Activated naive CD4-positive, alpha-beta T cell treated with anti-CD3 and anti-CD28 coated beads, Interleukin-2, amount 10 ng/mL, durations not matched to agents 7 days and 5 days (primary cell): ENCODE measurements around the gene DAGLA.

Experiments
- CTCF ChIA-PET: fragments of 350-600 bp; sonication (Branson Sonifier 250); formaldehyde crosslinking; loops from one replicate; lab custom pipeline; 2021; ENCODE audit warnings: antibody characterized with exemption; lab: Charles Lee
- DNase-seq: peaks from one replicate; pipeline ENCODE4 v3.0.0-alpha.2; 2020
- H3K27ac Mint-ChIP-seq: one replicate; pipeline ENCODE4 v1.8.0; 2021; ENCODE audit warnings: mild to moderate bottlenecking, moderate library complexity, mixed read lengths
- H3K27me3 Mint-ChIP-seq: one replicate; pipeline ENCODE4 v1.8.0; 2021; ENCODE audit warnings: mild to moderate bottlenecking, mixed read lengths
- H3K36me3 Mint-ChIP-seq: one replicate; pipeline ENCODE4 v1.8.0; 2021; ENCODE audit warnings: mixed read lengths
- H3K4me1 Mint-ChIP-seq: one replicate; pipeline ENCODE4 v1.8.0; 2021; ENCODE audit warnings: mixed read lengths
- H3K4me3 Mint-ChIP-seq: one replicate; pipeline ENCODE4 v1.8.0; 2021; ENCODE audit warnings: mild to moderate bottlenecking, moderate library complexity, mixed read lengths
- H3K9me3 Mint-ChIP-seq: one replicate; pipeline ENCODE4 v1.8.0; 2021; ENCODE audit warnings: mixed read lengths

The DAGLA gene

GRCh38 chr11:61701242-61701886 lies 21.2 kb downstream of the DAGLA start:
- Mint-ChIP-seq H3K4me3 (no peak overlapping the region), H3K27ac (no peak overlapping the region), H3K27me3 (peaks cover 35% of the 10 kb centered on the region), H3K9me3 (no peaks in the 10 kb centered on the region), H3K36me3 (no peaks in the 10 kb centered on the region), H3K4me1 (peaks cover 34% of the 10 kb centered on the region)
- CTCF ChIA-PET: interaction anchor here (0.9 to 1.4 kb wide), 2 partner anchors 32 kb away, joined by 3 to 7 read pairs; no protein-coding TSS in a partner anchor
- no peak for DNase-seq

- no peak overlapping the region for H3K4me3 Mint-ChIP-seq
- no peak overlapping the region for H3K27ac Mint-ChIP-seq
- H3K9me3 Mint-ChIP-seq: no peaks in the 10 kb centered on the region
- CTCF ChIA-PET: no interaction called here
- DNase-seq: no peak
- peaks cover 35% of the 10 kb centered on the region for H3K27me3 Mint-ChIP-seq
- H3K4me1 Mint-ChIP-seq: peaks cover 25% of the 10 kb centered on the region
- H3K36me3 Mint-ChIP-seq: no peaks in the 10 kb centered on the region
Observed at GRCh38 chr11:61702701-61703312, 22.6 kb downstream of the DAGLA start.

GRCh38 chr11:61704838-61705237 lies 24.6 kb downstream of the DAGLA start:
- Mint-ChIP-seq H3K27ac (no peak overlapping the region), H3K27me3 (peaks cover 33% of the 10 kb centered on the region), H3K36me3 (no peaks in the 10 kb centered on the region), H3K4me1 (peaks cover 13% of the 10 kb centered on the region), H3K4me3 (no peak overlapping the region), H3K9me3 (no peaks in the 10 kb centered on the region)
- DNase-seq: no peak
- CTCF ChIA-PET: interaction anchor here (1.6 kb wide), 1 partner anchor 10 kb away, joined by 3 read pairs; no protein-coding TSS in a partner anchor

- no peak for DNase-seq
- peaks cover 25% of the 10 kb centered on the region for H3K27me3 Mint-ChIP-seq
- H3K36me3 Mint-ChIP-seq: no peaks in the 10 kb centered on the region
- no peak overlapping the region for H3K4me3 Mint-ChIP-seq
- H3K4me1 Mint-ChIP-seq: peaks cover 13% of the 10 kb centered on the region
- H3K27ac Mint-ChIP-seq: no peak overlapping the region
- H3K9me3 Mint-ChIP-seq: no peaks in the 10 kb centered on the region
- CTCF ChIA-PET: no interaction called here
Observed at GRCh38 chr11:61706452-61707400, 26.5 kb downstream of the DAGLA start.

GRCh38 chr11:61707574-61707973 lies 27.4 kb downstream of the DAGLA start:
- DNase-seq: no peak
- Mint-ChIP-seq H3K9me3 (no peaks in the 10 kb centered on the region), H3K27ac (peak overlapping the region; percentile 62), H3K36me3 (no peaks in the 10 kb centered on the region), H3K27me3 (peaks cover 22% of the 10 kb centered on the region), H3K4me3 (no peak overlapping the region), H3K4me1 (peaks cover 11% of the 10 kb centered on the region)
- CTCF ChIA-PET: interaction anchor here (1.0 kb wide), 1 partner anchor 9 kb away, joined by 3 read pairs; no protein-coding TSS in a partner anchor

DNA sequence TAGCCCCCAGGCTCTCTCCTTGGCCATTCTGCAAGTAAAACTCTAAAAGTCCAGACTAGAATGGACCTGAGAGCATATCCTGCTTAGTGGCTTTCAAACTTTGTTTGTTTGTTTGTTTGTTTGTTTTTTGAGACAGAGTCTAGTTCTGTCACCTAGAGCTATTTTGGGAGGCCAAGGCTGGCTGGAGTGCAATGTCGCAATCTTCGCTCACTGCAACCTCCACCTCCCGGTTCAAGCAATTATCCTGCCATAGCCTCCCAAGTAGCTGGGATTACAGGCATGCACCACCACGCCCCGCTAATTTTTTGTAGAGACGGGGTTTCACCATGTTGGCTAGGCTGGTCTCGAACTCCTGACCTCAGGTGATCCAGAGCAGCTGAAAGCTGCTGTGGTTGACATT lies 28.9 kb downstream of the DAGLA start:
- H3K4me1 Mint-ChIP-seq: no peaks in the 10 kb centered on the region
- no peak for DNase-seq
- H3K27me3 Mint-ChIP-seq: peaks cover 16% of the 10 kb centered on the region
- no peaks in the 10 kb centered on the region for H3K36me3 Mint-ChIP-seq
- H3K4me3 Mint-ChIP-seq: no peak overlapping the region
- H3K27ac Mint-ChIP-seq: no peak overlapping the region
- H3K9me3 Mint-ChIP-seq: no peaks in the 10 kb centered on the region
- CTCF ChIA-PET: no interaction called here

DNA sequence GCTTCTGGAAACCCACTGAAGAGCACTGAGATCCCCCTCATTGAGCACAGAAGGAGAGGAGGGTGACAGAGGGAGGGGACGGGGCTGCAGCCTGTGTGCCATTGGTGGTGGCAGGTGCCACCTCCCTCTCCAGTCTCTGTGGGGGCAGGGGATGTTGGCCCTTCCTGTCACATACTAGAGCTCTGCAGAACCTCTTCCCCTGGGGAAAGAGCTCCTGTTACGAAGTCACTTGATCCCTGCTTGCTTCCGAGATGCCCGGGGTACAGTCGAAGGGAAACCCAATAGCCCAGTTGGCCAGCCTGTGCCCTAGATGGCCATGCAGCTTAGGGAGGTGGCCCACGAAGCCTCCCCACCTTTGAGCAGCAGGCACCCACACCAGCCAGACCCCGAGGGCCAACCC lies 29.4 kb downstream of the DAGLA start:
- H3K4me3 Mint-ChIP-seq: no peak overlapping the region
- H3K9me3 Mint-ChIP-seq: no peaks in the 10 kb centered on the region
- peaks cover 15% of the 10 kb centered on the region for H3K27me3 Mint-ChIP-seq
- DNase-seq: no peak
- H3K27ac Mint-ChIP-seq: no peak overlapping the region
- CTCF ChIA-PET: interaction anchor here (1.4 kb wide), 1 partner anchor 12 kb away, joined by 4 read pairs; no protein-coding TSS in a partner anchor
- no peaks in the 10 kb centered on the region for H3K36me3 Mint-ChIP-seq
- no peaks in the 10 kb centered on the region for H3K4me1 Mint-ChIP-seq

DNA sequence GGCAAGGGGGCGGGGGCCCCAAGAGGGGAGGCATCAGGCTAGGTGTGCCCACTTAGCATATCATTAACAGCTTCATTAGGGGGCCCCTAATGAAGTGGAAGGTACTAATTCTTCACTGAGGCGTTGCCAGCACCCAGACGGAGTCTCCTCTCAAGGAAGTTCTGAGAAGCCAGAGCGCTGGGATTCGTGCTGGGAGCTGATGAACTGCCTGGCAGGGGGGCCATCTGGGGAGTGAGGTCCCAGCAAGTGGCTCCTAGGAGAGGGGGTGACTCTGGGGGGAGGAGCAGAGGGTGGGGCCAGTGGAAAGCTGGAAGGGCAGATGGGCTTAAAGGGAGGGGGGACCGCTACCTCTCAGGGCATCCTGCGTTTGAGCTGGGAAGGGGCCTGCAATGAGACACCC lies 29.8 kb downstream of the DAGLA start:
- H3K9me3 Mint-ChIP-seq: no peaks in the 10 kb centered on the region
- H3K36me3 Mint-ChIP-seq: no peaks in the 10 kb centered on the region
- H3K4me1 Mint-ChIP-seq: no peaks in the 10 kb centered on the region
- H3K4me3 Mint-ChIP-seq: no peak overlapping the region
- peaks cover 12% of the 10 kb centered on the region for H3K27me3 Mint-ChIP-seq
- H3K27ac Mint-ChIP-seq: no peak overlapping the region
- CTCF ChIA-PET: interaction anchor here (1.4 kb wide), 1 partner anchor 12 kb away, joined by 4 read pairs; no protein-coding TSS in a partner anchor
- DNase-seq: no peak

- Mint-ChIP-seq H3K9me3 (no peaks in the 10 kb centered on the region), H3K27me3 (peaks cover 17% of the 10 kb centered on the region), H3K27ac (no peak overlapping the region), H3K4me3 (no peak overlapping the region), H3K4me1 (no peaks in the 10 kb centered on the region), H3K36me3 (no peaks in the 10 kb centered on the region)
- CTCF ChIA-PET: interaction anchor here (1.4 kb wide), 1 partner anchor 13 kb away, joined by 4 read pairs; no protein-coding TSS in a partner anchor
- no peak for DNase-seq
Observed at GRCh38 chr11:61711037-61711436, 30.8 kb downstream of the DAGLA start.

DNA sequence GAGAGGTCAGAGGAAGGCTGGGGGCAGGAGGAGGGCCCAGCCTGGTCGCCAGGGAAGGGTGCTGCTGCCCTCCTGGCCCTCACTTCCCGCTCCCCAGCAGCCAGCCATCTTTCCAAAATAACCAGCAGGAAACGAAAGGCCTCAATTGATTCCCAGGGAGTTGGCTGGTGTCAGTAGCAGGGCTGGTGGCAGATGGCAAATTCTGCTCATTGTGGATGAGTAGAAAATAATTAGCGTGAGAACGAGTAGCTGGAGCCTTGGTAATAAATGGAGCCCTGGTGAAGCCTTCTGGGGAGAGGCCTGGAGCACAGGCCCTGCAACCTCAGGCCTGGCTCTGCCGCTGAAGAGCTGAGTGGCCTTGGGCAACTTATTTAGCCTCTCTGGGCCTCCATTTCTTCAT lies 31.3 kb downstream of the DAGLA start:
- H3K9me3 Mint-ChIP-seq: no peaks in the 10 kb centered on the region
- H3K4me1 Mint-ChIP-seq: no peaks in the 10 kb centered on the region
- no peak overlapping the region for H3K4me3 Mint-ChIP-seq
- no peak for DNase-seq
- H3K27me3 Mint-ChIP-seq: peaks cover 22% of the 10 kb centered on the region
- CTCF ChIA-PET: no interaction called here
- H3K27ac Mint-ChIP-seq: no peak overlapping the region
- no peaks in the 10 kb centered on the region for H3K36me3 Mint-ChIP-seq

DNA sequence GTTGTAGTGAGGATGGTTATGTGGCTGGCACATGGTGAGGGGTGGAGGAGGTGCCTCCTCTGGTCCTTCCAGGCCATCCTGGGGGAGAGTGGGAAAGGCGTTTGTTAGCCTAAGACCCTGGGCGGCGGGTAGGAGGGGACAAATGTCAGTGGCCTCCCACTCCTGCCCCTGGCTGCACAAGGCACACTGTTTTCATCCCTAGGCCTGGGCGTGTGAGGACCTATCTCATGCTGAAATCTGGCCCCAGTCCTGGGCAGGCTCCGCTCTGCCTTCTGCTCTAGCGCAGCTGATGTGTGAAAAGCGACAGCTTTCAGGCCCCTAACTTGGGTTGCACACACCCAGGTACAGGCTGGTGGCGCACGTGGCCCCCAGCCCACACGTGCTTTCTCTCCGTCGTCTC lies 32.1 kb downstream of the DAGLA start:
- H3K9me3 Mint-ChIP-seq: no peaks in the 10 kb centered on the region
- no peak for DNase-seq
- H3K36me3 Mint-ChIP-seq: no peaks in the 10 kb centered on the region
- H3K27ac Mint-ChIP-seq: no peak overlapping the region
- H3K4me1 Mint-ChIP-seq: no peaks in the 10 kb centered on the region
- CTCF ChIA-PET: interaction anchor here (1.2 to 1.9 kb wide), 2 partner anchors 21 to 196 kb away, joined by 3 to 5 read pairs; no protein-coding TSS in a partner anchor
- H3K4me3 Mint-ChIP-seq: no peak overlapping the region
- H3K27me3 Mint-ChIP-seq: peaks cover 24% of the 10 kb centered on the region

DNA sequence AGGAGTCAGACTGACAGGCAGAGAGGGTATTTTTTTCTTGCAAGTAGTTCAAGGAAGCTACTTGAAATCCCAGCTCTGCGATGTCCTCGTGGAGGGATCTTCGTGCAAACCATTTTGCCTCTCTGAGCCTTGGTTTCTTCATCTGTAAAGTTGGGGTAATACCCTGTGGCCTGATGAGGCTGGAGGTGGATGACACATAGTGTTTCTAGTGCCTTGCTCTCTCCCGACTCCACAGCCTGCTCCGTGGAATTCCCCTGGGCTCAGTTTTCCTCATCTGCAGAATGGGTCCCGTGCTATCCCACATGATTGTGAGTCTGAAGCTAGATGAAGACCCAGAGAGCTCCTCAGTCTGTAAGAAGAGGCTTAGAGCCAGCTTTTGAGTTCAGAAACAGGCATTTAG lies 32.7 kb downstream of the DAGLA start:
- DNase-seq: no peak
- no peaks in the 10 kb centered on the region for H3K9me3 Mint-ChIP-seq
- H3K4me3 Mint-ChIP-seq: no peak overlapping the region
- H3K36me3 Mint-ChIP-seq: no peaks in the 10 kb centered on the region
- H3K27ac Mint-ChIP-seq: no peak overlapping the region
- CTCF ChIA-PET: interaction anchor here (1.2 to 1.9 kb wide), 2 partner anchors 21 to 196 kb away, joined by 3 to 5 read pairs; no protein-coding TSS in a partner anchor
- no peaks in the 10 kb centered on the region for H3K4me1 Mint-ChIP-seq
- peaks cover 24% of the 10 kb centered on the region for H3K27me3 Mint-ChIP-seq

GRCh38 chr11:61713464-61713863 lies 33.3 kb downstream of the DAGLA start:
- Mint-ChIP-seq H3K27ac (no peak overlapping the region), H3K4me3 (no peak overlapping the region), H3K9me3 (no peaks in the 10 kb centered on the region), H3K36me3 (no peaks in the 10 kb centered on the region), H3K4me1 (no peaks in the 10 kb centered on the region), H3K27me3 (peaks cover 24% of the 10 kb centered on the region)
- DNase-seq: no peak
- CTCF ChIA-PET: interaction anchor here (1.9 kb wide), 1 partner anchor 20 kb away, joined by 5 read pairs; no protein-coding TSS in a partner anchor

DNA sequence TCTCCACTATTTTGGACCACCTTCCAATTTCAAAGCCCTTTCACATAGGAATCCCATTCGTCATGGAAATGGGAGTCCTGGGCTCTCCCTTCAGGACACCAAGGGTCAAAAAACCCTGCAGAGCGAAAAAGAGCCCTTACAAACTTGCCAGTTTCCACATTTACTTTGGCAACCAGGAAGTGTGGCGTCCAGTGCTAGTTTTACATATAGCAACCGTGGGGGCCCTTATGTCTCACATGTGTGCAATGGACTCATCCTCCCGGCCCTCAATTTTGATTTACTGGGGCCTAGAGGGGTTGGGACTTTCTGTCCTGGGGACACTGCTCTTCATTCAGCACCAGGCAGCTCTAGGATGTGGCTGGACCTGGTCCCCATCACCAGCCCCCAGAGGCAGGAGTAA lies 33.7 kb downstream of the DAGLA start:
- no peaks in the 10 kb centered on the region for H3K4me1 Mint-ChIP-seq
- CTCF ChIA-PET: interaction anchor here (1.9 kb wide), 1 partner anchor 20 kb away, joined by 5 read pairs; no protein-coding TSS in a partner anchor
- H3K9me3 Mint-ChIP-seq: no peaks in the 10 kb centered on the region

More for the DNA sequence above, 33.7 kb downstream of the DAGLA start:
- Mint-ChIP-seq H3K4me3 (no peak overlapping the region), H3K27me3 (peaks cover 24% of the 10 kb centered on the region), H3K27ac (no peak overlapping the region), H3K36me3 (no peaks in the 10 kb centered on the region)
- DNase-seq: no peak
